NCI-H510A (cell line): ENCODE results near the gene PRKAR2A.
"Not testable (repeated sequence)": the region's sequence is repeated elsewhere in the genome, so short reads cannot be mapped to it uniquely, and the experiment has no call there.

ENCODE experiments used
- DNase-seq: peaks from one replicate; lab custom pipeline; 2025; lab: John Stamatoyannopoulos, UW

The PRKAR2A gene

DNA sequence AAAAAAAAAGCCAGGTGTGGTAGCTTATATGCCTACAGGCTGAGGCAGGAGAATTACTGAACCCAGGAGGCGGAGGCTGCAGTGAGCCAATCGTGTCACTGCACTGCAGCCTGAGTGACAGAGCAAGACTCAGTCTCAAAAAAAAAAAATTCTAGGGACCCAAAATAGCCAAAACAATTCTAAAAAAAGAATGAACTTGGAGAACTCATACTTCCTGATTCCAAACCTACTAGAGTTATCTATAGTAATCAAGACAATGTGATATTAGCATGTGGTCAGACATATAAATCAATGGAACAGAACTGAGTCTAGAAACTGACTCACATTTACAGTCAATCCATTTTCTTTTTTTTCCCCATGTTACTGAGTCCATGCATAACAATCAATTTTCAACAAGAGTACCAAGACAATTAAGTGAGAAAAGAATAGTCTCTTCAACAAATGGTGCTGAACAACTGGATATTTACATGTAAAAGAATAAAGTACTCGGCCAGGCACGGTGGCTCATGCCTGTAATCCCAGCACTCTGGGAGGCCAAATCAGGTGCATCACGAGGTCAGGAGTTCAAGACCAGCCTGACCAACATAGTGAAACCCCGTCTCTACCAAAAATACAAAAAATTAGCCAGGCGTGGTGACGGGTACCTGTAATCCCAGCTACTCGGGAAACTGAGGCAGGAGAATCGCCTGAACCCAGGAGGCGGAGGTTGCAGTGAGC is 11.9 kb downstream of the PRKAR2A start:
- no peak for DNase-seq

DNA sequence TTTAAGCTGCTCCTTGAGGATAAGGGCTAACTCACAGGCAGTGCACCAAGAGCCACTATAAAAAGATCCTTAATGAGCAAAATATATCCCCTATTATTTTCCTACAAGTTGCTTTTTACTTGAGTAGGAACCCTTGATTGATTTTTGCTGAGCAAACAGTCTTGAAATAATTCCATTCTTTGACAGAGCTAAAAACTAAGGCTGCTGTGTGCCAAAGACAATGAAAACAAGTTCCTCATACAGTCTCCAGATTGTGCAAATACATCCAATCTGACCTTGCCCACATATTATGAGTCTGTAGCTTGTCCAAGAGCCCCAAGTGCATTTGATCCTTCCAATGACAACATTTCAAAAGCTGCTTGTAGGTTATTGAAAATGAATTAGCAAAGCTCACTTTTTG is 15.0 kb downstream of the PRKAR2A start:
- DNase-seq, result no peak

DNA sequence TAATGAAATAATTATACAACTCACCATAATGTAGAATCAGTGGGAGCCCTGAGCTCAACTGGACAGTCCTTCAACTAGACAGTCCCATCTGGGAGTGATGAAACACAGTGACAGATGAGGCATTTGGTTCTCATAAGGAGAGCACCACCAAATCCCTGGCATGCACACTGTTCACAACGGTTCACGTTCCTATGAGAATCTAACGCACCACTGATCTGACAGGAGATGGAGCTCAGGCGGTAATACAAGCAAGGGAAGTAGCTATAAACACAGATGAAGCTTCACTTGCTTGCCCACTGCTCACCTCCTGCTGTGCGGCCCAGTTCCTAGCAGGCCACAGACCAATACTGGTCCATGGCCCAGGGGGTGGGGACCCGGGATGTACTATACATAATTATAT is 17.0 kb downstream of the PRKAR2A start:
- DNase-seq, result no peak

DNA sequence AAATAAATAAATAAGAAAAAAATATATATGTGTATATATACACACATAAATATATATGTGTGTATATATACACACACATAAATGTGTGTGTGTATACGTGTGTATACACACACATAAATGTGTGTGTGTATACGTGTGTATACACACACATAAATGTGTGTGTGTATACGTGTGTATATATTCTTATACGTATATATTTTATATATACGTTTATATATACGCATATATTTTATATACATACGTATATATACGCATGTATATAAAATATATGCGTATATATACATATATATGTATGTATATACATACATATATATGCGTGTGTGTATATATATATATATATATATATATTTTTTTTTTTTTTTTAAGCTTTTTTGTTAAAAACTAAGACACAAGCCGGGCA is 18.1 kb downstream of the PRKAR2A start:
- DNase-seq, result not testable (repeated sequence)

DNA sequence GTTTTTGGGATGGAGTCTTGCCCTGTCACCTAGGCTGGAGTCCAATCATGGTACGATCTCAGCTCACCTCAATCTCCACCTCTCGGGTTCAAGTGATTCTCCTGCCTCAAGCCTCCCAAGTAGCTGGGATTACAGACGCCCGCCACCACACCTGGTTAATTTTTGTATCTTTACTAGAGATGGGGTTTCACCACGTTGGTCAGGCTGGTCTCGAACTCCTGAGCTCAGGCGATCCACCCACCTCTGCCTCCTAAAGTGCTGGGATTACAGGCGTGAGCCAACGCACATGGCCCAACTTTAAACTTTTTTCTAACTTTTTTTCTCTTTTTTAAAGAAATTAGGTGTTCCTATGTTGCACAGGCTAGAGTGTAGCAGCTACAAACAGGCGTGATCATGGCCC is 19.8 kb downstream of the PRKAR2A start:
- not testable (repeated sequence) for DNase-seq

DNA sequence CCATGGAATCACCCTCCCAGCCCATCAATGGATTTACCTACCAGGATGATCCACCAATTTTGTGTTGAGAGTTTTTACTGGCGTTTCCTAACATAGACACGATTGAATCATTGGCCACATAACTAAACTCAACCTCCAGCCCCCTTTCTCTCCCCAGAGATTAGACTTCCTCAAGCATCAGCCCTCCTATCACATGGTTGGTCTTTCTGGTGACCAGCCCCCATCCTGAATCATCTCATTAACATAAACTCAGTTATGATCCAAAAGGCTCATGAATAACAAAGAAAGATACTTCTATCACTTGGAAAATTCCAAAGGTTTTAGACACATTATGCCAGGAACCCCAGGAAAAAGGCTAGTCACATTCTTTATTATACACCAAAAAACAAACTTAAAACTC is 21.2 kb downstream of the PRKAR2A start:
- DNase-seq, result no peak

DNA sequence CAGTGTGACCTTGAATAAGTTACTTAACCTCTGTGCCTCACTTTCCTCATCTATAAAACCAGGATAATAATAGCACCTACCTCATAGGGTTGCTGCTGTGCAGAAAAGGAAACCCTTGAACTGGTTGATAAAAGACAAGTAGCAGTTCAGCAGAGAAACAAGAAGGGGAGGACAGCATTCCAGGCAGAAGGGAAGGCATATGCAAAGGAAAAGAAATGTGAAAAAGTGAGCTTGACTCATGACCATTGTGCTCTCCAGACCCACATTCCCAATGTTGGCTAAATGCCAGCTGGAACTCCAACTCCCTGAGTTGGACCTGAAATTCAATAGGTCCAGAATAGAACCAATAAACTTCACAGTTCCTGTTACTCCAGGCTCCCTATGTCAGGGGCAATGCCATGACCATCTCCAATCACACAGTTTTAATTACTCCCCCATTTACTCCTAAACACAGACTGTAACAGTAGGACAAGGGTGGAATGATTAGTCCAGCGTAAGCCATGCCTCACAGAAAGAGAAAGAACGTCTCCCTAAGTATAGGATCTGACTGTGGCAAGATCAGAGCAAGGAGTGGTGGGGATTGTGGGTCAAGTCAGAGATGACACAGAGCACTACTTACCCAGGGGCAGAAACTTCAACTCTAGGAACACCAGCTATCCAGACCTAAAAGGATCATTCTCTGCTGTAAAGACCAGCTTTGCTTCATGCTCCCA is 26.9 kb downstream of the PRKAR2A start:
- no peak for DNase-seq

DNA sequence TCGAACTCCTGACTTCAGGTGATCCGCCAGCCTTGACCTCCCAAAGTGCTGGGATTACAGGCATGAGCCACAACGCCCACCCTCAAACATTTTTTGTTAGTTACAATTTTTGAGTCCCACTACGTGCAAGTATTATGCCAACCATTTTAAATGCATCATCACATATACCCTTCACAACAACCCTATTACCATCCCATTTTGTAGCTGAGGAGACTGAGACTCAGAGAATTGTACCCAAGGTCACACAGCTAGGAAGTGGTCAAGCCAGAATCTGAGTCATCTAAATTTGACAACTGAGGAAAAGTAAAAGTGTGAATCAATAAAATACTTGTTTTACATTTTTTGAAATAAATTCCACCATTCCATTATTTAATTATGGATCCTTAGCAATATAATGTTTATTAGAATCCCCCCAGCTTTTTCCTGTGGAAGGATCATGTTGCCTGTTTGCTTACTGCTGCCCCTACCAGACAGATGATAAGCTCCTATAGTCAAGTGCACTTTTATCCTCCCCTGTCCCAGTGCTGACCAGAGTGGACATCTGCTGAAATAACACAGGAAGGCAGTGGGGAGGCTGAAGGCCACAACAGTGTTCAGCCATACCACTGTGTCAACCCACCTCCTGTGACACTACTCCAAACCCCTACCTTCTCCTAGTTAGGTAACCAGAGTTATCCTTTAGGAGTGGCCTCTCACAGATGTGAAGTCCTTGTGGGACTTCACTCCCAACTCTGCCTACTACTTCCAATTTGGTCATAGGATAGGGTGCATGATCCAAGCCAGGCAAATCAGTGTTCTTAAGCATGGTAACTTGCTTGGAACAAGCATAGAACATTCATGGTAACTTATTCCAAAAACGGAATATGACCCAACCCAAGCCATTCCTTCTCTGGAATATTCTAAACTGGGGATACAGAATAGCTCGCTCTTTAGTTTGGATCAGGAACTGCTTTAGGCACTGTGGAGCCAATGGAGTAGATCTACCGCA is 28.1 kb downstream of the PRKAR2A start:
- DNase-seq, result no peak

DNA sequence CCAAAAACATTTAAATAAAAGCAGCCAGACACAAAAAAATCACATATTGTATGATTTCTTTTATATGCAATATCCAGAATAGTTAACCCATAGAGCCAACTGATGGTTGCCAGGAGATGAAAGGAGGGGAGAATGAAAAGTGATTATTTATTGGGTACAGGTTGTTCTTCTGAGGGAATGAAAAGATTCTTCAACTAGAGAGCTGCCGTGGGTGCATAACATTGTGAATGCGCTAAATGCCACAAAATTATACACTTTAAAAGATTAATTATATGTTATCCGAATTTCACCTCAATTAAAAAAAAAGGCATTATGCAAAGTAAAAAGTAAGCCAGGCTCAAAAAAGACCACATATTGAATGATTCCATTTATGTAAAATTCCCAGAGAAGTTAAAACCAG is 36.1 kb downstream of the PRKAR2A start:
- no peak for DNase-seq

DNA sequence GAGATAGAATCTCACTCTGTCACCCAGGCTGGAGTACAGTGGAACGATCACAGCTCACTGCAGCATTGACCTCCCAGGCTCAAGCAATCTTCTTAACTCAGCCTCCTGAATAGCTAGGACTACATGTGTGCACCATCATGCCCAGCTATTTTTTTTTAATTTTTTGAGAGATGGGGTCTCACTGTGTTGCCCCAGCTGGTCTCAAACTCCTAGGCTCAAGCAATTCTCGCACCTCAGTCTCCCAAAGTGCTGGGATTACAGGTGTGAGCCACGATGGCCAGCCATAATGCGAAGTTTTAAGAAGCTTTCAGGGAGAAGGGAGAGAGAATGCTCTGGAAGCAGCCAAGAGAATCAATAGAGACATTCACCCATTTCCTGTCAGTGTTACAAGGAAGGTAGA is 42.7 kb downstream of the PRKAR2A start:
- no peak for DNase-seq

DNA sequence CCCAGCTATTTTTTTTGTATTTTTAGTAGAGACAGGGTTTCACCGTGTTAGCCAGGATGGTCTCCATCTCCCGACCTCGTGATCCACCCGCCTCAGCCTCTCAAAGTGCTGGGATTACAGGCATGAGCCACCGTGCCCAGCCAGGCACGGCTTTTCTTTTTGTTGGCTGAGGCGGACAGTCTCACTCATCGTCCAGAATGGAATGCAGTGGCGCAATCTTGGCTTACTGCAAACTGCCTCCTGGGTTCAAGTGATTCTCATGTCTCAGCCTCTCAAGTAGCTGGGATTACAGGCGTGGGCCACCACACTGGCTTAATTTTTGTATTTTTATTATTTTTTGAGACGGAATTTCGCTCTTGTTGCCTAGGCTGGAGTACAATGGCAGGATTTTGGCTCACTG is 46.8 kb downstream of the PRKAR2A start:
- DNase-seq, result not testable (repeated sequence)

DNA sequence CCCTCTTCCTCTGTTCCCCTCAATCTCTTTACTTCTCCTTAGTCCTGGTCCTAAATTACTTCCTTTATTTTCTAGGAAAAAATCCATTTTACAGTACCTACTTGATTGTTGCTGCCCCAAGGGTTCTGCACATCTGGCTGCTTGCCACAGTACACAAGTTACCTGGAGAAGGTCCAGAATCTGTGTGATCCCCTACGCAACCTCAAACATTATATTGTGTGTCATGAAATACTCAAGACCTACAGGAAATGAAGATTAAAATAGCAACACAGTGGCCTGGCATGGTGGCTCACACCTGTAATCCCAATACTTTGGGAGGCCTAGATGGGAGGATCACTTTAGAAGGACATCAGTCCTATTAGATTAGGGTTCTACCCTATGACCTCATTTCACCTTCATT is 48.7 kb downstream of the PRKAR2A start:
- no peak for DNase-seq

DNA sequence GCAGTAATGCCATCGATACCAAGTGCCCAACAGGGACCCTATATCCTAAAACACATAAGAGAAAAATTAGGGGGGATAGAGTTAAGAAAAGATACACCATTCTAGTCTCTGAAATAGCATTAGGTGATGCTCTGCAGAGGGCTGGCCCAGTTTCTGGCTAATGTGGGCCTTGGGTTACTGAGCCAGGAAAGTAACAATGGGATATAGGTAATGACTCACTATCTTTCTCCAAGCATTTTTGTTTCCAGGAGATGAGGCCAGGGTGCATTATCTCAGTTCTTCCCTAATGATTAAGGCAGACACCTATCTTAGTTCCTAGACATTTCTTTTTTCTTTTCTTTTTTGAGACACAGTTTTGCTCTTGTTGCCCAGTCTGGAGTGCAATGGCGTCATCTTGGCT is 50.0 kb downstream of the PRKAR2A start:
- no peak for DNase-seq

DNA sequence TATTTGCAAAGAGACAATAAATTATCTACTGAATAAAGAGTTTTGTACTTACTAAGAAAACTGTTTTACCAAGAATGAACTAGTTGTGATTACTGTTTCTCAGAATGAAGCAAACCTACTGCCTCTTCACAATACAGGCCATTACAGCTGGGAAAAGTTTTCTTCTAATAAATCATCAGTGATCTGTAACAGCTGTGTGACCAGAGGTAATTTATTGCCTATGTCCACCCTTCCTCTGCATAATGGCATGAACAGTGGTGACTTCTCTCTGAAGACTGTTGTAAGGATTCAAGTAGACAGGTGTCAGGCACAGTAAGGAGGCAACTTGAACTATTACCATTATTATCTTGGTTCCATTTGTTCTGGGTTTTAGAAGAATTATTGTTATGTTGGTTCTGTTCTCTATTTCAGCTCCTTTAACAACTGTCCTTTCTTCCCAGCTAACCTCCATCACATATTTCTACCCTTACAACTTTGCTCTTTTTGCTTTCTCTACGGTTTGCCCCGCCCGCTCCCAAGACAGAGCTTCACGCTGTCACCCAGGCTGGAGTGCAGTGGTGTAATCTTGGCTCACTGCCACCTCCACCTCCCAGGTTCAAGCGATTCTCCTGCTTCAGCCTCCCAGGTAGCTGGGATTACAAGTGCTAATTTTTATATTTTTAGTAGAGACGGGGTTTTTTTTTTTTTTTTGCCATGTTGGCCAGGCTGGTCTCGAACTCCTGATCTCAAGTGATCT is 51.5 kb downstream of the PRKAR2A start:
- DNase-seq, result no peak

DNA sequence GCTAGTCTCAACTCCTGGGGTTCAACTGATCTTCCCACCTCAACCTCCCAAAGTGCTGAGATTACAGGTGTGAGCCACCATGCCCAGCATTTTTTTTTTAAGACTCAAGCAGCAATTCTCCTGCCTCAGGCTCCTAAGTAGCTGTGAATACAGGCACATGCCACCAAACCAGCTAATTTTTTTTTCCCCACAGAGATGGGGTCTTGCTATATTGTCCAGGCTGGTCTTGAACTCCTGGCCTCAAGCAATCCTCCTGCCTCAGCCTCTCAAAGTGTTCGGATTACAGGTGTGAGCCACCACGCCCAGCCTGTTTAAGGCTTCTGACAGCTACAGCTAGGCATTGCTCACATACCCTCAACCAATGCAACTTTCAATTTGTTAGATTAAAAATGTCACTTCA is 54.2 kb downstream of the PRKAR2A start:
- DNase-seq, result not testable (repeated sequence)

DNA sequence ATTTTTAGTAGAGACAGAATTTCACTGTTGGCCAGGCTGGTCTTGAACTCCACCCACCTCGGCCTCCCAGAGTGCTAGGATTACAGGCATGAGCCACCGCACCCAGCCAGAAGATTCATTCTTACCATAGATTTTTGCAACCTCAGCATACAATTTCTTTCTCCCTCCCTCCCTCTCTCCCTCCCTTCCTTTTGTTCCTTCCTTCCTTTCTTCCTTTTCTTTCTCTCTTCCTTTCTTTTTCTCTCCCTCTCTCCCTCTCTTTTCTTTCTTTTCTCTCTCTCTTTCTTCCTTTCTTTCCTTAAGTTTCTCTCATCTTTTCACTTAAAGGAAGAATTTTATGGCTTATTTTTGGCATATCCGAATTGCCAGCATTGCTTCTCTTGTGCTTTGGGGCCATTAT is 58.0 kb downstream of the PRKAR2A start:
- DNase-seq, result no peak

DNA sequence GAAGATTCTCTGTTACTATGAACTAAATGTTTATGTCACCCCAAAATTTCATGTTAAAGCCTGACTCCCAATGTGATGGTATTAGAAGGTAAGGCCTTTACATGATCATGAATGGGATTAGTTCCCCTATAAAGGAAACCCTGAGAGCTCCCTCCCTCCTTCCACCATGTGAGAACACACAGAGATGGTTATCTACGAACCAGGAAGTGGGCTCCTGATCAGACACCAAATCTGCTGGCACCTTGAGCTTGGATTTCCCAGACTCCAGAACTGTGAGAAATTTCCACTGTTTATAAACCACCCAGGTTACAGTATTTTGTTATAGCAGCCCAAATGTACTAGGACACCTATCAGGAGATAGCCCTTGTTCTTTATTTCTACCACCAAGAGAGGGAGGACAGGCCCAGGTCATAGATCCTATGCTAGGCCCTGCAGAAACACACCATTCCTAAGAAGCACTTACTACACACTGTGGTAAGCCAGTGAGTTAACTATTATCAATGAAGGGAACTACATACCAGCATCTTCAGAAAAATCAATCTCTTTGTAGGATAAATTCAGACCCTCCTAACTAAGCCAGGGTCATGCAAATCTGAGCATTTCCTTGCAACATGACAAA is 59.0 kb downstream of the PRKAR2A start:
- no peak for DNase-seq

DNA sequence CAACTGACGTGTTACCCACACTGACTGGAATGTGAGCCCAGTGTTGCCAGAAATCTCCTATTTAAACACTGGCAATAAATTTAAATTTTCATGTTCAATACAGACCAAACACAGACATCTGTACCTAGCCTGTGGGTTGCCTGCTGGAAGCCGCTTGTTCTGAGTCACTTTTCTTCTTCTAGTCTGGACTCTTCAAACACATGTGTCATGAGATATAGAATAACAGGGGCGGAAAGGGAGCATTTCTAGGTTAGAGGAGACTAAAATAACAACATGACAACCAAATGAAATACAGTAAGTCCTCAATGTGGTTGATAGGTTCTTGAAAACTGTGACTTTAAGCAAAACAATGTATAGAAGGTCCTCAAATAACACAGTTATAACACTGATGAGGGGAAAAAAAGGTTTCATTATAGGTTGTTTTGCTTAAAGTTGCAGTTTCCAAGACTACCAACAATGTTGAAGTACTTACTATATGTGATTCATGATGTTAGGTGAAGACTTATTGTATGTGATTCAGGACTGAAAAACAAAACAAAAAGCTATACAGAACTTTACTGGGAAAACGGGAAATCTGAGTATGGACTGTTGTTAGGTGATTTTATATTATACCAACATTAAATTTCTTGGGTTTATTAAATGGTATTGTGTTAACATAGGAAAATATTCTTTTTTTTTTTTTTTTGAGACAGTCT is 63.1 kb downstream of the PRKAR2A start:
- no peak for DNase-seq

DNA sequence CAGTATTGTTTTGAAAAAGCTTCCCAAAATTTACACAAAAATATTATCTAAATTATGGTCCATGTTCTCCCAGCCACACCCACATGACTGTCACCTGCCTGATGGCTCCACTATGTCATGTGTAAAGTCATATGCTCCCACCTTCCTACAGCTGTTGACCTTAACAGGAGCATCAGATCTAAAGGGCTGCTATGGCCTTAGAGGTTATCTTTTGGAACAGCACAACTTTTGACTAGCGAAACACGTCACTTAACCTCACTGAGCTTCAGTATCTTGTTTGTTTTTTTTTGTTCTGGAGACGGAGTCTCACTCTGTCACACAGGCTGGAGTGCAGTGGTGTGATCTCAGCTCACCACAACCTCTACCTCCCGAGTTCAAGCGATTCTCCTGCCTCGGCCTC is 64.4 kb downstream of the PRKAR2A start:
- no peak for DNase-seq

DNA sequence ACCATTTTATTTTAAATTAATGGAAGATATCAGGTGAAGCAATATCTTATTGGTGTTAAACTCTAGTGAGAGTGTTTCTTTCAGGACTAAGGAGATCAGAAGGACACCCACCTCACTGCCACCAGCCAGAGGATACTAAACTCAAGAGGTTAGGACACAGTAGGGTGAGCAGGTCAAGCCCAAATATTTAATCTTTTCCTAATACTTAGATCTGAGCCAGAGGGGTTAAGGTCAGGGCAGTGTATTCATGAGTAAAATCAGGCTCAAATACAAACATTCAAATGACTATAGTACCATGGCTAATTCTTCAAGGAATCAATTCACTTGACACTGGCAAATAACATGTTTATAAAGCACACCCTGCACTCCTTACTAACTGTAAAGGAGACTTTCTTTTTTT is 65.6 kb downstream of the PRKAR2A start:
- DNase-seq, result no peak

DNA sequence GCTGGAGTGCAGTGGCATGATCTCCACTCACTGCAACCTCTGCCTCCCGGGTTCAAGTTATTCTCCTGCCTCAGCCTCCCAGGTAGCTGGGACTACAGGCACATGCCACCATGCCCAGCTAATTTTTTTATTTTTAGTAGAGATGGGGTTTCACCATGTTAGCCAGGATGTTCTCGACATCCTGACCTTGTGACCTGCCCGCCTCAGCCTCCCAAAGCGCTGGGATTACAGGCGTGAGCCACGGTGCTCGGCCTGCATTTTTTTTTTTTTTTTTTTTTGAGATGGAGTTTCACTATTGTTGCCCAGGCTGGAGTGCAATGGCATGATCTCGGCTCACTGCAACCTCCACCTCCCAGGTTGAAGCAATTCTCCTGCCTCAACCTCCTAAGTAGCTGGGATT is 69.1 kb downstream of the PRKAR2A start:
- DNase-seq, result not testable (repeated sequence)
